Fibroblast of the conjunctiva (primary cell): Measurements from ENCODE around the gene OSBPL2.

Source experiments
- DNase-seq: peaks from one replicate; pipeline ENCODE4 v3.0.0-alpha.2; 2010; ENCODE audit warnings: low read depth

Gene OSBPL2

GRCh38 chr20:62326959-62327725 lies 88.8 kb downstream of the OSBPL2 start:
- DNase-seq = no peak

DNA sequence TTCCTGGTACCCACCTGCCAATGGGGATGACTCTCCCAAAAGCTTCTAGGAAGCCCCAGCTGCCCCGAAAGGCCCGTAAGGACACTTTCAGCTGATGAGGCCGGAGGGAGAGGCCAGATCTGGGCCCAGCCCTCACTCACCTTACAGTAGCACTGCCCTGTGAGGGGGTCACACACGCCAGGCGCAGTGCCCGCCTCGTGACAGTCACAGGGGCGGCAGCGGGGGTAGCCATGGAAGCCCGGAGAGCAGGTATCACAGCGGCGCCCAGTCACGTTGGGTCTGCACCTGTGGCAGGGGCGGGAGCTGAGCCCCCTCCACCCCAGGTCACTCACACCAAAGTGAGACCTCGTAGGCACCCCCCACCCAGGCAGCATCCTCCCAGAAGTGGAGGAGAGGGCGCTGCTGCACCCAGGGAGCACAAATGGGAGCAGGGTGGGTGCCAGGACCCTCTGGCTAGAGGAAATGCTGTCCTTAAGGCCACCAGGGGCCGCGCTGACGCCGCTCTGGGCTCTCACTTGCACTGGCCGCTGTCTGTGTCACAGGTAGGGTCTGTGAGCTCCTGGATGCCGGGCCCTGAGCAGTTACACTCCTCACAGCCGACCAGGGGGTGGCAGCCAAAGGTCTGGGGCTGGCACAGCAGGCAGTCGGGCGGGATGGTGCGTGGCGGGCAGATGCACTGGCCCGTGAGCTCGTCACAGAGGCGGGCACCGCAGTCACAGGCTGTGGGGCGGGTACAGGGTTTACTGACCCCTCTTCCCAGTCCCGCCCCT lies 89.6 kb downstream of the OSBPL2 start:
- no peak for DNase-seq

DNA sequence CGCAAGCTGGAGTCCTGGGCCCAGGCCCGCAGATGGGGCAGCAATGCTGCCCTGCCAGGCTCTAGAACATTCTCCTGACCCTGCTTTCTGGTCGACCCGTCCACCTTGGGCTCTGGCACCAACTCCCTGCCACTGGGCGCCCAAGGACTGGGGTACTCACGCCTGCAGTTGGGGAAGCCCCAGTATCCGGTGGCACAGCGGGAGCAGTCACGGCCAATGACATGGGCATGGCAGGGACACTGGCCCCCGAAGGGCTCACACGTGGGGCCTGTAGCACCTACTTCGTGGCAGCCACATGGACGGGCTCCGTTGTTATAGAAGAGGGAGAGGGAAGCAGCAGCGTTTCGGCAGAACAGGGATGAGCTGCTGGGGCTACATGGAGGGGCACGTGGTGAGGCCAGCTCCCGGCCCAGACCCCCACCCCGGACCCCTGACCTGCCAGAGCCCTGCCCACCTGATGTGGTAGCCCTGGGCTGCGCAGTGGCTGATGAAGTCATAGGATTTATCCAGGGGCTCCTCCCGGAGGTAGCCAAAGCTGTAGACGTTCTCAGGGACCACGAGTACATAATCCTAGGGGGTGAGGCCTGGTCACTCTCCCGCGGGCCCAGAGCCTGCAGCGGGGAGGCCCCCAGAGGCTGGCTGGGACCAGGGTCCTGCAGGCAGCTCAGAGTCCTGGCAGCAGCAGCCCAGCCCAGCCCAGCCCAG lies 90.5 kb downstream of the OSBPL2 start:
- no peak for DNase-seq

GRCh38 chr20:62329389-62330377 lies 91.4 kb downstream of the OSBPL2 start:
- no peak for DNase-seq

DNA sequence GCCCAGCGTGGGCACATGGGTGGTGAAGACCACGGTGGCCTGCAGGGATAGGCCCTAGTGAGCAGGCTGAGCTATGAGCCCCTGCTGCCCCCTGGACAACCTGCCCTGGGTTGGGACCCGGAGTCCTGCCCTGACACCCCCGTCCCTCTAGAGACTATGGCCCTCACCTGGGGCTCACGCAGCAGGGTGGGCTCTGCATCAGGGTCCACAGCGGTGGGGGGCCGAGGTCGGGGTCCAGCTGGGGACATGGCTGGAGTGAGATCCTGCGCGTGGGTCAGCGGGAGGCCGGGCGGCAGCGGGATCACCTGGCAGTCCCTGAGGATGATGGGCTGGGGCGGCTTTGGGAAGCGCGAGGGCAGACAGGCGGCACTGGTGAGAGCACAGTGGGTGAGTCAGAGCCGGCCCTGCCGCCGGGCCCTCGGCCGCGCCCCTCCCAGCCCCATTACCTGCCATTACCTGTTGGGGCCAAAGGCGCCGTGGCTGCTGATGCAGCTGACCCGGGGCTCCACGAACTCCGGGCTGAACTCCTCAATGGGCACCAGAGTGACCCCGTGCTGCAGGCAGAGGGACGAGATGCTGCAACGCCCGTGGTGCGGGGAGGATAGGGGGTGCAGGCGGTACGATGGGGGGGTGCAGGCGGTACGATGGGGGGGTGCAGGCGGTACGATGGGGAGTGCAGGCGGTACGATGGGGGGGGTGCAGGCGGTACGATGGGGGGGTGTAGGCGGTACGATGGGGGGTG lies 92.4 kb downstream of the OSBPL2 start:
- no peak for DNase-seq

DNA sequence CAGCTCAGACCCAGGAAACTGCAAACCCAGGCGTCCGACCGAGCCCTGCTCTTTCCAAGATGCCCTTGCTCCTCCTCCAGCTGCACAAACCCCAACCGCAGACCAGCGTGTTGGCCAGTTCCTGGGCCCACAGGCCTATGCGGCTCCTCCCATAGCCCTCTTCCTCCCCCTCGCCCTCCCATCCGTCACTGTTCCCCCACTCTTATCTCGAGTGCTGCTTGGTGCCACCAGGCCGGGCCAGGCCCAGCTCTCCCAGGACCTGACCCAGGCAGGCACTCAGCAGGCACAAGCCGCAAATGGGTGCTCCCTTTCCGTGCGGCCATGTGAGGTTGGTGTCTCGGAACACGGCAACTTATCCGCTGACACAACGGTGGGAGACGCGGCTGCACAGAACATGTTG lies 93.0 kb downstream of the OSBPL2 start:
- no peak for DNase-seq

- no peak for DNase-seq
Measured at GRCh38 chr20:62332421-62332820, 94.1 kb downstream of the OSBPL2 start.

DNA sequence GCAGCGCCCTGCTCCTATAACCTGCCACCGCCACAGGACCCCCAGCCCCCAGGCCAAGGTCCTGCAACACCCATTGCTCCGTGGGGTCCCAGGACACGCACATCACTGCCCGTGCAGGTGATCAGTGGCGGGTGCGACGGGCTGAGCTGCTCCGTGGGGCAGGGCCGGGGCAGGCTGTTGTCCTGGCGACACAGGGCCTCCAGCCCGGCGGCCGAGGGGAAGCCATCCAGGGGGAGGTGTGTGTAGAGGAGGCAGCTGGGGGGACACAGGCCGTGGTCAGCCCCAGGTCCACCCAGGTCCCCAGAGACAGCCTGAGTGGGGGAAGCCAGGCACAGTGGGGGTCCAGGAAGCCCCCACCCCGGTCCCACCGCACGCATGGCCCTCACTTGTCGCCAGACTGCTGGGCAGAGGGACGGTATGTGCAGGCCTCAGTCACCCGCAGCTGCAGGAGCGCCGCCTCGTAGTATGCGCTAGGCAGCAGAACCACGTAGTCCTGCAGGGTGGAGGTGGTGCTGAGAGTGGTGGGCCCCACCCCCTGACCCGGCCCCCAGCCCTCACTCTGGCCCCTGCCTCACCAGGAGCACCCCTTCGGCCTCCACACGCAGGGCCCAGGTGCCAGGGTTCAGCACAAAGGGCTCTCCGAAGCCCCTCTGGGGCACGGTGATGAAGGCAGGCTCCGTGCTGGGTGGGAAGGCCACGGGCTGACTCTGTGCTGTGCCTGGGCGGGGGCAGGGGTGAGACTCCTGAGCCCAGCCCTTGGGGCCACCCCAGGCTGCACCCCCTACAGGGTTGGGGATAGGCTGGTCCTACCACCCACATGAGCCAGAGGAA lies 94.9 kb downstream of the OSBPL2 start:
- DNase-seq = no peak

DNA sequence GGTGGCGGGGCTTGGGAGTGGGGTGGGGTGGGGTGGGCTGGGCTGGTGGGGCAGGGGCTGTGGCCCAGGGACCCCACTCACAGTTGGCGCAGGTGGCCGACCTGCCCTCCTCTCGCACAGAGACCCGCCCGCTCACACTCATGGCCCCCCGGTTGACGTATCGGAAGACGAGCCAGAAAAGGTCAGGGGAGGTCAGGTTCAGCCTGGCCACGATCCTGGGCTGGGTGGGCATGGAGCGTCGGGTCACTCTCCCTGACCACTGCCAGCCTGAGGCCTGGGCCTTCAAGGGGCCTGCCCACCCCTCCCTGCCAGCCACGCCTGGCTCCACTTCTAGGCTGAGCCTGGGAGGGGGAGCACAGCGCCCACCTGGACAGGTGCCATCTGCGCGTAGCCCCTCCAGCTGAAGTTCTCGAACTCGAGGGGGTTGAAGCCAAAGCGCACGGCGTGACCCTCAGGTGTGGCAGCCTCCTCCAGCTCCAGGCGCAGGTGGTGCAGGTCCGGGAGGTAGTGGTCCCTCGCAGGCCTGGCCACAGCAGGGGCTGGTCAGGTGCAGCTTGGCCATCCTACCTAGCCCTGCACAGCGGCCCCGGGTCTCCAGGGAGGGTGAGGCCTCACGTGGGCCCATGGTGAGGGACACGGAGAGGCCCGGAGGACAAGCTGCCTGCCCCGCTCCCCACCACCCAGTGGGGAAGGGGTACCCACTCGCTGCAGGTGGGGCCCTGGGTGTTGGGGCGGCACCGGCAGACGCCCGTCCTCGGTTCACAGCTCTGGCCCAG lies 95.7 kb downstream of the OSBPL2 start:
- no peak for DNase-seq

DNA sequence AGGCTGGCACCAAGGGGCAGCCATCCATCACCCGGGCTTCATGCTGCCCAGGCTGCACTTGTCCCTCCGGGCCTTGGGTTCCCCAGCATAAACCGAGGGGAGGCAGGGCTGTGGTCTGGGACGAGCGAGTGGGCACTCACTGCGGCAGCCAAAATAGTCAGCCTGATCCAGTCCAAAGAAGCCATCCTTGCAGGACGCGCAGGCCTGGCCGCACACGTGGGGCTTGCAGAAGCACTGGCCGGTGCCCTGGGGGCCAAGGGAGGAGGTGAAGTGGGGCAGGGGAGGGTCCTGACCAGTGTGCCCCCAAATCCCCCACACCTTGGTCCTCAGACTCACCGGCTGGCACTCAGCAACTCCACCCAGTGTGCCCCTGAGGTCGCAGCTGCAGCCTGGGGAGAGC lies 96.6 kb downstream of the OSBPL2 start:
- no peak for DNase-seq

GRCh38 chr20:62335532-62335931 lies 97.2 kb downstream of the OSBPL2 start:
- no peak for DNase-seq

DNA sequence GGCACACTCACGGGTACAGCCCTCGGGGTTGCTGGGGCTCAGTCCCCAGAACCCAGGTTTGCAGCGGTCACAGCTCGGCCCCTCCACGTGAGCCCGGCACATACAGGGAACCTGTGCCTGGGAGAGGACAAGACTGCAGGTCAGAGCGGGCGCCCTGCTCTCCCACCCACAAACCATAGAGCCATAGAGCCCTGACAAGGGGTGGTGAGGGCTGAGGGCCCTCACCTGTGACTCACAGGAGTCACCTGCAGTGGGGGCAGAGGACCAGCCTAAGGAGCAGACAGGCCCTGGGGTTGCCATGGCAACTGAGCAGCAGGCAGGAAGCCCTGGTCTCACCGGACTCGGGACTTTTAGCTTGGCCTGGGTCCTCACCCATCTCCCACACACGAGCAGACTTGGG lies 98.0 kb downstream of the OSBPL2 start:
- no peak for DNase-seq

- no peak for DNase-seq
Measured at GRCh38 chr20:62336775-62337557, 98.6 kb downstream of the OSBPL2 start.

DNA sequence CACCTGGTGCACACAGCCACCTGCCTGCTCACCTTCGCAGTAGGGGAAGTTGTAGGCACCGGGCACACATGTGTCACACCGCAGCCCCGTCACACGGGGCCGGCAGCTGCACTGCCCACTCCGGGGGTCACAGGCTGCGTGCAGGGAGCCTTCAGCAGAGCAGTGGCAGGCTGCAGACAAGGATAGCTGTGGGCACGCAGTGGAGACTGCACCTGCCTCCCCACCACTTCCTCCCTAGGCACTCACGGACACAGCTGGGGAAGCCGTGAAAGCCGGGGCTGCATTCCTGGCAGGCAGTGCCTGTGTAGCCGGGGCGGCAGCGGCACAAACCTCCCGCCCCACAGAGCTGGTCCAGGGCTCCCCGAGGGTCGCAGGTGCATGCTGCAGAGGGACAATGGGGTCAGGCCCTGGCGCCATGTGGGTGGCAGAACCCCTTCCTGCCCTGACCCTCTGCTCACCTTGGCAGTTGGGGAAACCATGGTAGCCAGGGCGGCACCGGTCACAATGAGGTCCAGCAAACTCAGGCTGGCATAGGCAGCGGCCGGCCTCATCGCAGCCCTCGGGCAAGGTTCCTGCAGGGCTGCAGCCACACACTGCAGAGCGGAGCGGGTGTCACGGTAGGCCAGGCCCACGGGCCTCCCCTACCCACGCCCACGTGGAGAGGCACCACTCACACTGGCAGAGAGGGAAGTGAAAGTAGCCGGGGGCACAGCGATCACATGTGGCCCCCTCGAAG lies 99.4 kb downstream of the OSBPL2 start:
- no peak for DNase-seq

DNA sequence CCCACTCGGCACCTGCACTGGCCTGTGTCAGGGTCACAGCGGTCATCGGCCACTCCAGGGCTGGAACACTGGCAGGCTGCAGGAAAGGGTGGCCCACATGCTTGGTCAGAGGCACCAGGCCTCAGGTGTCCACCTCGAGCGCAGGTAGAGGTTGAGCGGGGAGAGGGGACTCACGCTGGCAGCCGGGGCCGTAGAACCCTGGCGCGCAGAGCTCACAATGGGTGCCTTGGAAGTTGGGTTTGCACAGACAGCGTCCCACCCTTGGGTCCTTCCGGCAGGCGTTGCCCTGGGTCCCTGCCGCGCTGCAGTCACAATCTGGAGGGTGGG lies 99.9 kb downstream of the OSBPL2 start:
- DNase-seq = no peak

DNA sequence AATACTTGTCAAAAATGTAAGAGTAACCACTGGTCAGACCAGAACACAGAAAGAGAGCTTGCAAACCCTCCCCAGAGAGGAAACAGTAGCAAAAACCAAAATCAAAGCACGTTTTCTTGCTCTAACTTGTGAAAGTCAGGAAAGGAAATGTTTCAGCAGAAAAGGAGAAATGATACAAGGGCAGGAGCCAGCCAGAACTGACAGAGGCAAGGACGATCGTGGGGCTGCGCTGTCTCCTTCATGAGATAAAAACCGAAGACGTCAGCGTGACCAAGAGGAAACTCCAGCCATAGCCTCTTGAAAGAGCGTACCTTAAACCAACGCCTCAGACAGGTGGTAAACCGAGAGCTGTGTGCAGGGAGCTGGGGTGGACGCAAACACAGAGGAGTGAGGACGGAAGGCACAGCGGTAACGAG lies 101.3 kb downstream of the OSBPL2 start:
- no peak for DNase-seq

GRCh38 chr20:62342910-62343309 lies 104.6 kb downstream of the OSBPL2 start:
- DNase-seq = no peak

GRCh38 chr20:62344092-62344491 lies 105.8 kb downstream of the OSBPL2 start:
- DNase-seq = no peak
